HUES6 (cell line): ENCODE data around the gene RAD51B.
A peak's percentile ranks its signal among the peaks of the same experiment; 100 is the strongest.
"Not testable (repeated sequence)": the region's sequence is repeated elsewhere in the genome, so short reads cannot be mapped to it uniquely, and the experiment has no call there.

Experiments used
- H3K27ac ChIP-seq: 2 replicates; pipeline ENCODE4 v1.7.0; 2013; ENCODE audit warnings: low read depth, mild to moderate bottlenecking, low read length, inconsistent platforms
- H3K27me3 ChIP-seq: 2 replicates; pipeline ENCODE4 v1.6.1; 2013; ENCODE audit warnings: low read length; ENCODE audit not compliant: control insufficient read depth, insufficient read depth
- H3K36me3 ChIP-seq: 2 replicates; pipeline ENCODE4 v1.6.1; 2013; ENCODE audit warnings: low read length; ENCODE audit not compliant: control insufficient read depth, insufficient read depth
- H3K4me1 ChIP-seq: 2 replicates; pipeline ENCODE4 v1.6.1; 2013; ENCODE audit warnings: low read length; ENCODE audit not compliant: control insufficient read depth, insufficient read depth
- H3K4me3 ChIP-seq: 2 replicates; pipeline ENCODE4 v1.5.1; 2013; ENCODE audit warnings: low read depth, low read length
- H3K9ac ChIP-seq: one replicate; pipeline ENCODE4 v1.6.1; 2013; ENCODE audit warnings: mild to moderate bottlenecking, low read length
- H3K9me3 ChIP-seq: 2 replicates; pipeline ENCODE4 v1.6.1; 2013; ENCODE audit warnings: low read depth, low read length; ENCODE audit not compliant: control insufficient read depth, insufficient read depth

The RAD51B gene

DNA sequence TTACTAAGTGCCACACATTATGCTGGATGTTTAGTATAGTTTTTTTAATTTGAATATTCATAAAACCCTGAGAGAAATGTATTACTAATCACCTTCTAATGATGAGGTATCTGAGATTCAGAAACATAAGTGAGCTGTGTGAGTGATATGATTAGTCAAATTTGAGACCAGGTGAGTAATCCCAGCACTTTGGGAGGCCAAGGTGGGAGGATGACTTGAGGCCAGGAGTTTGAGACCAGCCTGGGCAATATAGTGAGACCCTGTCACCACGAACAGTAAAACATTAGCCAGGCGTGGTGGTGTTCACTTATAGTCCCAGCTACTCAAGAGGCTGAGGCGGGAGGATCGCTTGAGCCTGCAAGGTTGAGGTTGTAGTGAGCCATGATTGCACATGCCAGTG, 438.4 kb downstream of the RAD51B start:
- no peak overlapping the region for H3K27ac ChIP-seq
- H3K4me3 ChIP-seq, result no peak overlapping the region
- H3K9me3 ChIP-seq, result no peaks in the 10 kb centered on the region
- H3K4me1 ChIP-seq, result peaks cover 76% of the 10 kb centered on the region
- no peak overlapping the region for H3K9ac ChIP-seq
- no peaks in the 10 kb centered on the region for H3K36me3 ChIP-seq
- H3K27me3 ChIP-seq, result no peaks in the 10 kb centered on the region

DNA sequence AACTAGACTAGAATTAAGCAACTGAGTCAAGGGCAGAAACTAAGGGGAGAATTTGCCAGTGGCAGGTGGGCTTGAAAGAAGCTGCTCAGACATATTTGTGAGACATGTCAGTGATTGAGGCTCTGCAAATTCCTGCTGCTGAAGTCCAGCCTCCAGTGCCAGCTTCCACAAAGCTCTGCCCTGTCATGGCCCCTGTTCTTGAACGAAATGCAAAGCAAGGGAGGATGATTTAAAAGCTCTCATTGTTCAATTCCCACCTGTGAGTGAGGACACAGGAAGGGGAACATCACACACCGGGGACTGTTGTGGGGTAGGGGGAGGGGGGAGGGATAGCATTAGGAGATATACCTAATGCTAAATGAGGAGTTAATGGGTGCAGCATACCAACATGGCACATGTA, 439.4 kb downstream of the RAD51B start:
- 0 out of 2 replicates have a peak overlapping the region, but pooled peaks have one; percentile 18 for H3K27ac ChIP-seq
- not testable (repeated sequence) for H3K9ac ChIP-seq, H3K27me3 ChIP-seq, H3K9me3 ChIP-seq, H3K4me3 ChIP-seq, H3K36me3 ChIP-seq
- peaks cover 77% of the 10 kb centered on the region for H3K4me1 ChIP-seq

DNA sequence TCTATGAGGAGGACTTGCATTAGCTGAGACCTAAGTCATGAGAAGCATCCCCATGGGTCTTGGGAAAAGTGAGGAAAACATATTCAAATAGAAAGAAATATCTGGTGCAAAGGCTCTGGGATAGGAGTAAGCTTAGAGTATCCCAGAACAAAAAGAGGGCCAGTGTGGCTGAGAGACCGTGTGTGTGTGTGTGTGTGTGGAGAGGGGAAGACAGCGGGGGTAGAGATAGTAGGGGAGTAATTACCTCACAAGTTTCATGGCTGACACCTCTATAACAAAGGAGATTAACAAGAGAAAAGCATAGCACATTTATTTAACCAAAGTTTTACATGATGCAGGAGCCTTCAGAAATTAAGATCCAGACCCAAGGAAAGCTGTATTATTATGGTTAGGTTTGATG, 440.5 kb downstream of the RAD51B start:
- no peak overlapping the region for H3K4me3 ChIP-seq
- H3K27ac ChIP-seq, result peak overlapping the region; percentile 85
- H3K4me1 ChIP-seq, result peaks cover 72% of the 10 kb centered on the region
- no peaks in the 10 kb centered on the region for H3K9me3 ChIP-seq
- peak overlapping the region; percentile 72 for H3K9ac ChIP-seq
- H3K27me3 ChIP-seq, result no peaks in the 10 kb centered on the region
- no peaks in the 10 kb centered on the region for H3K36me3 ChIP-seq

DNA sequence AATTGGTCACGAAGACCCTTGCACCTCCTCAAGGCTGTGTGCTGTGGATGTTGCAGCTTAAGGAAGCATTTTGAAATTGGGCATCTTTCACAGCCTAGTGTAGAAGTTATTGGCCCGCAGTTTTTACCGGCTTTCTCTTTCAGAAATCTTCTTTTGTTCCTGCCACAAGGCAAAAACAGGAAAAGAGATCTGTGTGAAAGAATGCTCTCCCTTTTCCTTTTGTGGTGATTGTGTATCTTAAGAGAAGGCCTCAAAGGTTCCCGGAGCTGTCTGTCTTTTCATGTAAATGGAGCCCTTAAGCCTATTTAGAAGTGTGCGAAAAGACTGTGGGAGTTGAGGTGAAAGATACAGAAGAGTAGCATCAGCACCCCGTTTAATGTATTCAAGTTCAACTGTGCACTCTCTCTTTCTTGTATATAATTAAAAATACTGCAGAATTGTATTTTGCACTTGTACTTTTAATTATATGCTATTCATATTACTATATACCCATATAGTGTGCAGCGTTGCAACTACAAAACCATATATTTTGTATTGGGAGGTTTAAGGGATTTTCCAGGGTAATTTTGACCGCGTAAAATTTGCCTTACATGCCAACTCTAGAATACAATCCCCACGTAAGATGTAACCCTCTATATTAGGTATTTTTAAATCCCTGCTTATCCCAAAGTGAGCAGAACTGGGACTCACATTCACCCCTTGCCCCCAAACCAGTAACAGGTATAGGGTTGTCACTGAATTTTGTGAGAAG, 441.7 kb downstream of the RAD51B start:
- Histone ChIP-seq H3K27me3 (no peaks in the 10 kb centered on the region), H3K4me1 (peaks cover 63% of the 10 kb centered on the region), H3K36me3 (no peaks in the 10 kb centered on the region), H3K9ac (peak overlapping the region; percentile 72), H3K27ac (peak overlapping the region; percentile 85), H3K4me3 (peak overlapping the region; percentile 33), H3K9me3 (no peaks in the 10 kb centered on the region)

DNA sequence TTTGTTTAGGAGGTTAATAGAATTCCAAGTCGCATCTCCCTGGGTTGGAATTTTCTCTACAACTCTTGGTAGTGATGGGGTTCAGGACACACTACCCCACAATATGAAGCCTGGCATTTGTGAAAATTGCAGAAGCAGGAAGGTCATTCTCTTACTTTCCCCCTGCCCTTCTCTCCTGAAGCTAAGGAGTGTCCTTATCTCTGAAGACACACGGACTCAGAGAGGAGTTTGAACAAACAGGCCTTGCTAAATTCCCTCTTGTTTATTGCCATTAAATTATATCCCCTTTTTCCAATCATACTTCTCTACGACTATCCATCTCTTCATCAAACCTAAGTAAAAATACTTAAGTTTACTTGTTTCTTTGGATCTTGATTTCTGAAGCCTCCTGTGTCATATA, 443.0 kb downstream of the RAD51B start:
- H3K36me3 ChIP-seq, result no peaks in the 10 kb centered on the region
- H3K9me3 ChIP-seq, result no peaks in the 10 kb centered on the region
- no peak overlapping the region for H3K4me3 ChIP-seq
- no peaks in the 10 kb centered on the region for H3K27me3 ChIP-seq
- H3K4me1 ChIP-seq, result peaks cover 58% of the 10 kb centered on the region
- no peak overlapping the region for H3K27ac ChIP-seq
- no peak overlapping the region for H3K9ac ChIP-seq

DNA sequence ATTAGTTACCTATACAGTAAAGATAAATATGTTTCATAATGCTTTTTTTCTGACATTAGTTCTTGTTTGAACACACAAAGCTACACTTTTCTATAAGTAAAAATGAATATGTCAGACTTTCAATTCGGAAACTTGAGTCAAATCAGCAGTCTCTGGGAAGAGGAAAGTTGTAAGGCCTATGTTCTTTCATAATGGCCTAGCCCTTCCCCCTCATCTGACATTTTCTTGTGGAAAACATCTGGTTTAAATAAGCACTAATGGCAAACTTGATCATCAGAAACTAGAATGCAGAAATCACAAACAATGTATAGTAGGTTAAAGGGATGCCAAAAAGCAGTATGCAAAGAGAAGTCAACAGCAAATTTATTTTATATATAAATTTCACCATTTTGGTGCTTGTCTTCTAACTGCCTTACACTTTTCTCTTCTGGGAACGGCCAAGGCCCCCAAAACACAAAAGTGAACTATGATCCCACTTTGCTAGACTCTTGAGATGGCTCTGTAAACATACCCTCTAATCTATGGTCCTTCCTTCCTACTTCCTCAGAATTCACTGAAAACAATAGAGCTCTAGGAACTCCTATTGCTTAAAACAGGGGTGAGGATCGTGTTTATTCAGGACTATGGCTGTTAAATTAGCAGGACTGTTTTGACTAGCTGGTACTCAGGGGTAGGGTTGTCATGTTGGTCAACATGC, 444.1 kb downstream of the RAD51B start:
- H3K4me3 ChIP-seq, result no peak overlapping the region
- peaks cover 61% of the 10 kb centered on the region for H3K4me1 ChIP-seq
- no peak overlapping the region for H3K27ac ChIP-seq
- H3K27me3 ChIP-seq, result no peaks in the 10 kb centered on the region
- H3K9me3 ChIP-seq, result no peaks in the 10 kb centered on the region
- no peaks in the 10 kb centered on the region for H3K36me3 ChIP-seq
- no peak overlapping the region for H3K9ac ChIP-seq

DNA sequence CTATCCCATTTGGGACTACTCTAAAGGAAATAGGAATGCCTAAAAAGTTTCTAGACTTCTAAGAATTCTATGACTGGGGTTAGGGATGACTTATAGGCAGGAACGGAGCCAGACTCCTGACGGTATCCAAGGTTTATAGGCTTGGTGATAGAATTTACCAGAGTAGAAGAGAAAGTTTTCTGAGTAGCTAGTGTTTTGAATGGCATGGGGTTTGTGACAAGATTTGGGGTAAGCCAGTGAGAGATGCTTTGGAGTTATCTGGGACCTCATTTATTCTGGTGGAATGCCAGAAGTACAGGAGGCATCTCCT, 444.6 kb downstream of the RAD51B start:
- Histone ChIP-seq H3K27me3 (no peaks in the 10 kb centered on the region), H3K9me3 (no peaks in the 10 kb centered on the region), H3K9ac (no peak overlapping the region), H3K27ac (no peak overlapping the region), H3K4me1 (peaks cover 62% of the 10 kb centered on the region), H3K4me3 (no peak overlapping the region), H3K36me3 (no peaks in the 10 kb centered on the region)

DNA sequence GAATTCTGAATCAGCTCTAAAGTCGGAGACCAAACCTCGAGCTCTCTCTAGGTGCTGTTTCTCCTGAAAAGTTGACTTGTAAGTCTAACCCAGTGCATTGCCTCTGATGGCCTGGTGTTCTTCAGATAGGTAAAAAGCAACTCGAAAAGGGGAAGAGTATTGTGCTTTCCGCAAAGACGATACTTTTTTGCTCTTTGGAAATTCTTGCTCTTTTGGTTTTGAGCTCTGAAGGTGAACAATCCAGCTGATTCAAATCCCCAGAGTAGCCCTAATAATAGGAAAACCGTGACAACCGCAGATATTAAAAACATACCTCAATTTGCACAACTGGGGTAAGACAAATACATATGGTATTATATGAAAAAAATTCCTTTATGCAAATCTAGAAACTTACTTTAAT, 447.4 kb downstream of the RAD51B start:
- Histone ChIP-seq H3K9me3 (no peaks in the 10 kb centered on the region), H3K4me1 (peaks cover 38% of the 10 kb centered on the region), H3K27ac (no peak overlapping the region), H3K4me3 (no peak overlapping the region), H3K36me3 (no peaks in the 10 kb centered on the region), H3K27me3 (no peaks in the 10 kb centered on the region), H3K9ac (no peak overlapping the region)

DNA sequence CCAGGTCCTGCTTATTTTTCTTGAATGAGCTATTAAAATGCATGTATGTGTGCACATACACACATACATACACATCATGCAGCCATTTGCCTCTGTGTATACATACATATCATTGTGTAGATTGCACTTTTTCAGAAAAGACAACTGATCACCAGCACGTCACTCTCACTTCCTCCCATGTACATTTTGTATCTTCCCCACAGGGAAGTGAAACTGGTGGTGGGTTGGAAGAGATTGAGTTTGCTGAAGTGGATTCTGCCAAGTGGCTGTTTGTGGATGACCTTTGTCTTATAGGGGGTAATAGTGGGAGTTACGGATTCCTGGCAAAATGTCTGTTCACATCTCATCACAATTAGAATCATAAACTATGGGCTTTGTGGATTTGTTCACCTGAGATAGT, 448.6 kb downstream of the RAD51B start:
- Histone ChIP-seq H3K9me3 (no peaks in the 10 kb centered on the region), H3K9ac (no peak overlapping the region), H3K27me3 (no peaks in the 10 kb centered on the region), H3K36me3 (no peaks in the 10 kb centered on the region), H3K4me1 (peaks cover 27% of the 10 kb centered on the region), H3K27ac (no peak overlapping the region), H3K4me3 (no peak overlapping the region)

DNA sequence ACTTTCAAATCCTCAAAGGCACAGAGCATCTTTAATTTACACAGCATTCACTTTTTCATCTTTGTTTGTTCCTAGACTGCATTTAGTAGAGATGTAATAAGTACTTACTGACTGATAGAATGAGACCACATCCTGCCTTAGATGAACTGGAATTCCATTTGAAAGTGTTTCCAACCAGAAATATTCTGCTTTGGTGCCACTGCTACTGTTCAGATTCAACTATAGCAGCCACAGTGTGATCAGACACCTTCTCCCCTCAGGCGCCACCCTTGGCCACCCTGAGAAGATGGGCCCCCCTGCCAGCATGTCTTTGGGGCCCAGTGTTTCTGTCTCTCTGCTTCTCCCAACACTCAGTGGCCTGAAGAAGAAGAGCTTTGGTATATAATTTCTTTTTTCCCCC, 449.1 kb downstream of the RAD51B start:
- Histone ChIP-seq H3K27ac (no peak overlapping the region), H3K4me3 (no peak overlapping the region), H3K9ac (no peak overlapping the region), H3K36me3 (no peaks in the 10 kb centered on the region), H3K4me1 (peaks cover 22% of the 10 kb centered on the region), H3K27me3 (no peaks in the 10 kb centered on the region), H3K9me3 (no peaks in the 10 kb centered on the region)

DNA sequence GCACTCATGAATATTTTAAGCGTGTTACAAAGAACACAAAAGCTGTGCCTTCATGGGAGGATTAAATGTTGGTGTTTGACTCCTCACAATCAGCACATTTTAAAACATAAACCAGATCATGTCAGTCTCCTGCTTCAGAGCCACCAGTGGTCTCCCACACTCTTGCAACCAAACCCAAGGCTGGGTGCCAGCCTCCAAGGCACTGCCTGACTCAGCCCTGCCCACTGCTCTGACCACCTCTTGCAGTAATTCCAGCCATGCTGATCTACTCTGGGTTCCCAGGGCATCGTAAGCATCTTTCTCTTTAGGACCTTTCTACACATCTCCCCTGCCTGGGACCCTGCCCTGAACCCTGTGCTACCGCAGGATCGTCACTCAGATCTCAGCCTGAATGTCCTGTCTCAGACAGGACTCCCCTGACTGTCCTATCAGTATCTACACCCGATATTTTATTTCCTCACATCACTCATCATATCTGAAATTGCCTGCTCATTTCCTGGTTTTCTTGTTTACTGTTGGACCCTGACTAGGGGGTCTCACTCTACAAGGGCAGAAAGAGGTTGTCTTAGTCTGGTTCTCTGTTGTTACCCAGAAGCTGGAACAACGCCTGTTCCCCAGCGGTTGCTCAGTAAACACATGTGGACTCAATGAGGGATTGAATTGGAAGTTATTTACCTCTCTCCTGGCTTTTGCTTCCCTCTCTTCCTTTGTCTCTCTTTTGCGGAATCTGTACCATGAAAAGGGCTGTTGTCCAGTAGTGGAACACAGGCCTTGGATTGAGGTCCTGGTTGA, 449.8 kb downstream of the RAD51B start:
- H3K9ac ChIP-seq, result no peak overlapping the region
- H3K9me3 ChIP-seq, result no peaks in the 10 kb centered on the region
- no peak overlapping the region for H3K4me3 ChIP-seq
- peaks cover 16% of the 10 kb centered on the region for H3K4me1 ChIP-seq
- no peak overlapping the region for H3K27ac ChIP-seq
- no peaks in the 10 kb centered on the region for H3K27me3 ChIP-seq
- no peaks in the 10 kb centered on the region for H3K36me3 ChIP-seq
